Measurements from ENCODE around the gene LRPAP1.

LRPAP1 gene

DNA sequence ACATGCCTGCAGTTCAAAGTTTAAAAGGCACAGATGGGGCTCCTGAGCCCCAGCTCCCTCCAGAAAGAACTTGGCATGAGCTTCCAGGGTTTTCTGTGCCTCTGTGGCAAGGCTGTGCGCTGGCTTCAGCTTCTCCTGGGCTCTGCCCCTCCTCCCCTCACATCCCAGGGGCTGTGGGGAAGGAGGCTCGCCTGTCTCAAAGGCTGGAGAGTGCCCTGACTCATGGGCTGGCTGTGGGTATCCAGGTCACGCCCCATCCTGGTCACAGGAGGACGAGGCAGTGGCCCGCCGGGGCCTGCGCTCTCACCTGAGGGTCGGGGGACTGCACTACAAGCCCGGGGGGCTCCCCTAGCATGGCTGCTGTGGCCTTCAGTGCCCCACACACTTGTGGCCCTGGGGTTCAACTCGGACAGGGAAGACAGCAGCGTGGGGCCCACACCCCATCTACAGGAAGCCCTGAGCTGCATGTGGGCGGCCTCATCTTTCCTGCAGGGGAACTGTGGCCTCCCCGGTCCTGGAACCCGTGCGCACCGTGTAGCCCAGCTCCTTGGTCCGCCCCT, 17.9 kb downstream of the LRPAP1 start (continued):
- no peak for TF ChIP-seq ZNF16 (tag by site-specific recombination; IDR thresholded peaks at IDR 0.05; ENCODE audit: low read depth)

DNA sequence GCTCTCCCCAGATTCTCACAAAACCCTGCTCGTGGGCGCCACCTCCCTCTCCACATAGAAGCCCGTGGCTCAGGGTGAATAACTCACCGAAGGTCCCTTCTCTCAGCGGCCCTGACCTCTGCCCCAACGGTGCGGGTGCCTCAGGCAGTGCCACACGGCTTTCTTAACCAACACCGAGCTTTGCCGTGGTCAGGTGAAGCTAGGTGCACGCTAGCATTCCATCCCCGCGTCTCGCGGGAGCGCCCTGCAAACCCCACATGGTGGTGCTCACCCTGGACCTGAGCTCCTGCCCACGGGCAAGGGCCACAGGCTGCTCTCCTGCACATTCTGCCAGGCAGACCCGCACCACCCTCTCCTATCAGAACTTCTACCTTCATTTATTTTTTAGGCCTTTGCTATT, 18.4 kb downstream of the LRPAP1 start:
- H3K9me3 ChIP-seq (ENCODE audit: control insufficient read depth, insufficient read depth, low read depth, low read length) = no peaks in the 10 kb centered on the region
- H3K4me3 ChIP-seq (ENCODE audit: low read depth, low read length) = no peak overlapping the region
- ChIA-PET CTCF (no interaction called here), POLR2A (no interaction called here)
- no peaks in the 10 kb centered on the region for H3K4me1 ChIP-seq (ENCODE audit: control insufficient read depth, insufficient read depth, low read length)
- peaks cover 3 to 94% of the 10 kb centered on the region in 2 experiments; a peak in 2 of 3 replicates for H3K36me3 ChIP-seq (ENCODE audit: control insufficient read depth in 2 of 2, insufficient read depth in 1 of 2, low read length in 2 of 2)
- no peak overlapping the region for H3K27ac ChIP-seq (ENCODE audit: extremely low read depth, low read depth, low read length)
- TF ChIP-seq ZNF658 (tag by site-specific recombination; IDR thresholded peaks at IDR 0.05) = no peak
- TF ChIP-seq, protein P1, sequence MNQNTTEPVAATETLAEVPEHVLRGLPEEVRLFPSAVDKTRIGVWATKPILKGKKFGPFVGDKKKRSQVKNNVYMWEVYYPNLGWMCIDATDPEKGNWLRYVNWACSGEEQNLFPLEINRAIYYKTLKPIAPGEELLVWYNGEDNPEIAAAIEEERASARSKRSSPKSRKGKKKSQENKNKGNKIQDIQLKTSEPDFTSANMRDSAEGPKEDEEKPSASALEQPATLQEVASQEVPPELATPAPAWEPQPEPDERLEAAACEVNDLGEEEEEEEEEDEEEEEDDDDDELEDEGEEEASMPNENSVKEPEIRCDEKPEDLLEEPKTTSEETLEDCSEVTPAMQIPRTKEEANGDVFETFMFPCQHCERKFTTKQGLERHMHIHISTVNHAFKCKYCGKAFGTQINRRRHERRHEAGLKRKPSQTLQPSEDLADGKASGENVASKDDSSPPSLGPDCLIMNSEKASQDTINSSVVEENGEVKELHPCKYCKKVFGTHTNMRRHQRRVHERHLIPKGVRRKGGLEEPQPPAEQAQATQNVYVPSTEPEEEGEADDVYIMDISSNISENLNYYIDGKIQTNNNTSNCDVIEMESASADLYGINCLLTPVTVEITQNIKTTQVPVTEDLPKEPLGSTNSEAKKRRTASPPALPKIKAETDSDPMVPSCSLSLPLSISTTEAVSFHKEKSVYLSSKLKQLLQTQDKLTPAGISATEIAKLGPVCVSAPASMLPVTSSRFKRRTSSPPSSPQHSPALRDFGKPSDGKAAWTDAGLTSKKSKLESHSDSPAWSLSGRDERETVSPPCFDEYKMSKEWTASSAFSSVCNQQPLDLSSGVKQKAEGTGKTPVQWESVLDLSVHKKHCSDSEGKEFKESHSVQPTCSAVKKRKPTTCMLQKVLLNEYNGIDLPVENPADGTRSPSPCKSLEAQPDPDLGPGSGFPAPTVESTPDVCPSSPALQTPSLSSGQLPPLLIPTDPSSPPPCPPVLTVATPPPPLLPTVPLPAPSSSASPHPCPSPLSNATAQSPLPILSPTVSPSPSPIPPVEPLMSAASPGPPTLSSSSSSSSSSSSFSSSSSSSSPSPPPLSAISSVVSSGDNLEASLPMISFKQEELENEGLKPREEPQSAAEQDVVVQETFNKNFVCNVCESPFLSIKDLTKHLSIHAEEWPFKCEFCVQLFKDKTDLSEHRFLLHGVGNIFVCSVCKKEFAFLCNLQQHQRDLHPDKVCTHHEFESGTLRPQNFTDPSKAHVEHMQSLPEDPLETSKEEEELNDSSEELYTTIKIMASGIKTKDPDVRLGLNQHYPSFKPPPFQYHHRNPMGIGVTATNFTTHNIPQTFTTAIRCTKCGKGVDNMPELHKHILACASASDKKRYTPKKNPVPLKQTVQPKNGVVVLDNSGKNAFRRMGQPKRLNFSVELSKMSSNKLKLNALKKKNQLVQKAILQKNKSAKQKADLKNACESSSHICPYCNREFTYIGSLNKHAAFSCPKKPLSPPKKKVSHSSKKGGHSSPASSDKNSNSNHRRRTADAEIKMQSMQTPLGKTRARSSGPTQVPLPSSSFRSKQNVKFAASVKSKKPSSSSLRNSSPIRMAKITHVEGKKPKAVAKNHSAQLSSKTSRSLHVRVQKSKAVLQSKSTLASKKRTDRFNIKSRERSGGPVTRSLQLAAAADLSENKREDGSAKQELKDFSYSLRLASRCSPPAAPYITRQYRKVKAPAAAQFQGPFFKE (tag by site-specific recombination; IDR thresholded peaks at IDR 0.05; ENCODE audit: borderline replicate concordance) = no peak
- no peak for TF ChIP-seq ZNF184 (tag by site-specific recombination; IDR thresholded peaks at IDR 0.05)
- TF ChIP-seq ZNF777 (tag by site-specific recombination; IDR thresholded peaks at IDR 0.05; ENCODE audit: borderline replicate concordance) = no peak
- TF ChIP-seq, protein P2, sequence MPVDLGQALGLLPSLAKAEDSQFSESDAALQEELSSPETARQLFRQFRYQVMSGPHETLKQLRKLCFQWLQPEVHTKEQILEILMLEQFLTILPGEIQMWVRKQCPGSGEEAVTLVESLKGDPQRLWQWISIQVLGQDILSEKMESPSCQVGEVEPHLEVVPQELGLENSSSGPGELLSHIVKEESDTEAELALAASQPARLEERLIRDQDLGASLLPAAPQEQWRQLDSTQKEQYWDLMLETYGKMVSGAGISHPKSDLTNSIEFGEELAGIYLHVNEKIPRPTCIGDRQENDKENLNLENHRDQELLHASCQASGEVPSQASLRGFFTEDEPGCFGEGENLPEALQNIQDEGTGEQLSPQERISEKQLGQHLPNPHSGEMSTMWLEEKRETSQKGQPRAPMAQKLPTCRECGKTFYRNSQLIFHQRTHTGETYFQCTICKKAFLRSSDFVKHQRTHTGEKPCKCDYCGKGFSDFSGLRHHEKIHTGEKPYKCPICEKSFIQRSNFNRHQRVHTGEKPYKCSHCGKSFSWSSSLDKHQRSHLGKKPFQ (tag by site-specific recombination; IDR thresholded peaks at IDR 0.05) = no peak
- TF ChIP-seq ZNF2 (tag by site-specific recombination; IDR thresholded peaks at IDR 0.05) = no peak
- TF ChIP-seq GLI2 (tag by site-specific recombination; IDR thresholded peaks at IDR 0.05; ENCODE audit: borderline replicate concordance, low read depth) = no peak
- TF ChIP-seq, protein P3, sequence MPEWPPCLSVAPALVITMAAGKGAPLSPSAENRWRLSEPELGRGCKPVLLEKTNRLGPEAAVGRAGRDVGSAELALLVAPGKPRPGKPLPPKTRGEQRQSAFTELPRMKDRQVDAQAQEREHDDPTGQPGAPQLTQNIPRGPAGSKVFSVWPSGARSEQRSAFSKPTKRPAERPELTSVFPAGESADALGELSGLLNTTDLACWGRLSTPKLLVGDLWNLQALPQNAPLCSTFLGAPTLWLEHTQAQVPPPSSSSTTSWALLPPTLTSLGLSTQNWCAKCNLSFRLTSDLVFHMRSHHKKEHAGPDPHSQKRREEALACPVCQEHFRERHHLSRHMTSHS (tag by site-specific recombination; IDR thresholded peaks at IDR 0.05) = no peak
- TF ChIP-seq ZNF112 (tag by site-specific recombination; IDR thresholded peaks at IDR 0.05) = no peak
- no peak for TF ChIP-seq GLIS1 (tag by site-specific recombination; IDR thresholded peaks at IDR 0.05)
- TF ChIP-seq ZNF701 (tag by site-specific recombination; IDR thresholded peaks at IDR 0.05) = no peak
- TF ChIP-seq, protein P4, sequence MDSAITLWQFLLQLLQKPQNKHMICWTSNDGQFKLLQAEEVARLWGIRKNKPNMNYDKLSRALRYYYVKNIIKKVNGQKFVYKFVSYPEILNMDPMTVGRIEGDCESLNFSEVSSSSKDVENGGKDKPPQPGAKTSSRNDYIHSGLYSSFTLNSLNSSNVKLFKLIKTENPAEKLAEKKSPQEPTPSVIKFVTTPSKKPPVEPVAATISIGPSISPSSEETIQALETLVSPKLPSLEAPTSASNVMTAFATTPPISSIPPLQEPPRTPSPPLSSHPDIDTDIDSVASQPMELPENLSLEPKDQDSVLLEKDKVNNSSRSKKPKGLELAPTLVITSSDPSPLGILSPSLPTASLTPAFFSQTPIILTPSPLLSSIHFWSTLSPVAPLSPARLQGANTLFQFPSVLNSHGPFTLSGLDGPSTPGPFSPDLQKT (IDR thresholded peaks at IDR 0.05; ENCODE audit: borderline replicate concordance, low read depth, low read length) = no peak
- TF ChIP-seq, protein P5, sequence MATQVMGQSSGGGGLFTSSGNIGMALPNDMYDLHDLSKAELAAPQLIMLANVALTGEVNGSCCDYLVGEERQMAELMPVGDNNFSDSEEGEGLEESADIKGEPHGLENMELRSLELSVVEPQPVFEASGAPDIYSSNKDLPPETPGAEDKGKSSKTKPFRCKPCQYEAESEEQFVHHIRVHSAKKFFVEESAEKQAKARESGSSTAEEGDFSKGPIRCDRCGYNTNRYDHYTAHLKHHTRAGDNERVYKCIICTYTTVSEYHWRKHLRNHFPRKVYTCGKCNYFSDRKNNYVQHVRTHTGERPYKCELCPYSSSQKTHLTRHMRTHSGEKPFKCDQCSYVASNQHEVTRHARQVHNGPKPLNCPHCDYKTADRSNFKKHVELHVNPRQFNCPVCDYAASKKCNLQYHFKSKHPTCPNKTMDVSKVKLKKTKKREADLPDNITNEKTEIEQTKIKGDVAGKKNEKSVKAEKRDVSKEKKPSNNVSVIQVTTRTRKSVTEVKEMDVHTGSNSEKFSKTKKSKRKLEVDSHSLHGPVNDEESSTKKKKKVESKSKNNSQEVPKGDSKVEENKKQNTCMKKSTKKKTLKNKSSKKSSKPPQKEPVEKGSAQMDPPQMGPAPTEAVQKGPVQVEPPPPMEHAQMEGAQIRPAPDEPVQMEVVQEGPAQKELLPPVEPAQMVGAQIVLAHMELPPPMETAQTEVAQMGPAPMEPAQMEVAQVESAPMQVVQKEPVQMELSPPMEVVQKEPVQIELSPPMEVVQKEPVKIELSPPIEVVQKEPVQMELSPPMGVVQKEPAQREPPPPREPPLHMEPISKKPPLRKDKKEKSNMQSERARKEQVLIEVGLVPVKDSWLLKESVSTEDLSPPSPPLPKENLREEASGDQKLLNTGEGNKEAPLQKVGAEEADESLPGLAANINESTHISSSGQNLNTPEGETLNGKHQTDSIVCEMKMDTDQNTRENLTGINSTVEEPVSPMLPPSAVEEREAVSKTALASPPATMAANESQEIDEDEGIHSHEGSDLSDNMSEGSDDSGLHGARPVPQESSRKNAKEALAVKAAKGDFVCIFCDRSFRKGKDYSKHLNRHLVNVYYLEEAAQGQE (tag by site-specific recombination; IDR thresholded peaks at IDR 0.05) = no peak
- TF ChIP-seq, protein P6, sequence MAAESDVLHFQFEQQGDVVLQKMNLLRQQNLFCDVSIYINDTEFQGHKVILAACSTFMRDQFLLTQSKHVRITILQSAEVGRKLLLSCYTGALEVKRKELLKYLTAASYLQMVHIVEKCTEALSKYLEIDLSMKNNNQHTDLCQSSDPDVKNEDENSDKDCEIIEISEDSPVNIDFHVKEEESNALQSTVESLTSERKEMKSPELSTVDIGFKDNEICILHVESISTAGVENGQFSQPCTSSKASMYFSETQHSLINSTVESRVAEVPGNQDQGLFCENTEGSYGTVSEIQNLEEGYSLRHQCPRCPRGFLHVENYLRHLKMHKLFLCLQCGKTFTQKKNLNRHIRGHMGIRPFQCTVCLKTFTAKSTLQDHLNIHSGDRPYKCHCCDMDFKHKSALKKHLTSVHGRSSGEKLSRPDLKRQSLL (tag by site-specific recombination; IDR thresholded peaks at IDR 0.05) = no peak
- TF ChIP-seq ZNF544 (tag by site-specific recombination; IDR thresholded peaks at IDR 0.05) = no peak

Measured in HEK293 (cell line).